Psoas muscle (tissue), 8 donors: Measurements from ENCODE around the gene NPHS2. TPM values are rescaled to one million over a fixed set of nuclear protein-coding genes. Genes with fewer than 3 reads are reported as not detected.
"Not testable (repeated sequence)": the region's sequence is repeated elsewhere in the genome, so short reads cannot be mapped to it uniquely, and the experiment has no call there.

ENCODE experiments used
- ATAC-seq, 4 donors: fragments of 200-7000 bp; cut with Tn5 transposase; one replicate each; pipeline ENCODE4 v1.9.1; 2020; ENCODE audit warnings: moderate library complexity in 3 of 4, mild to moderate bottlenecking in 2 of 4
- DNase-seq, 2 donors: peaks; one replicate each; pipeline ENCODE4 v3.0.0-alpha.2; 2020
- H3K27ac ChIP-seq: fragments of 200-600 bp; one replicate; pipeline ENCODE4 v1.8.0; 2022
- H3K27me3 ChIP-seq, 3 donors: fragments of 200-600 bp in 1 of 3; one replicate each; pipeline versions ENCODE4 v1.6.1 to v1.8.0; 2013 to 2022; ENCODE audit warnings: low read length in 2 of 3, mild to moderate bottlenecking in 2 of 3, moderate library complexity in 1 of 3; ENCODE audit not compliant: insufficient read depth in 3 of 3
- H3K36me3 ChIP-seq, 2 donors: fragments of 200-600 bp in 1 of 2; one replicate each; pipeline versions ENCODE4 v1.6.1 to v1.8.0; 2013 to 2022; ENCODE audit warnings: low read depth in 1 of 2, mild to moderate bottlenecking in 1 of 2, moderate library complexity in 1 of 2; ENCODE audit not compliant: insufficient read depth in 1 of 2
- H3K4me1 ChIP-seq: fragments of 200-600 bp; one replicate; pipeline ENCODE4 v1.8.0; 2022
- H3K4me3 ChIP-seq: fragments of 200-600 bp; one replicate; pipeline ENCODE4 v1.8.0; 2022; ENCODE audit warnings: mild to moderate bottlenecking
- H3K9me3 ChIP-seq: fragments of 200-600 bp; one replicate; pipeline ENCODE4 v1.8.0; 2022
- WGBS, 3 donors: extraction: QIAGEN DNeasy Blood & Tissue Kit; methylation state at CpG; one replicate each; pipeline versions ENCODE4 v1.1.6 to v1.1.7; 2013; 5-methylcytosine and 5-hydroxymethylcytosine counted together
- intact Hi-C, 2 donors: fragments of 100-400 bp; cut with DNase I; formaldehyde crosslinking; loops; one replicate each; pipeline versions ENCODE4 v1.11.0 to v1.14.2; 2022
- polyA plus RNA-seq, 3 donors: library from polyadenylated mRNA; stranded (reverse); fragments of 200-250 nt; gene quantifications; one replicate each; pipeline ENCODE4 v1.2.3, GENCODE V29; 2013
- total RNA-seq, 4 donors: library from RNA; stranded (reverse); fragmentation: NEBNext Ultra II Directional in 2 of 4; extraction: Animal tissue kit (Norgen Biotek cat#: 25700) in 2 of 4; gene quantifications; one replicate each; pipeline versions ENCODE4 v1.2.1 to v1.2.4, GENCODE V29; 2021 to 2023
- TF ChIP-seq, protein P1 (sequence below): fragments of 200-600 bp; IDR thresholded peaks from one replicate; pipeline ENCODE4 v1.8.0; 2022; ENCODE audit warnings: antibody characterized with exemption
- donor health status: healthy with polysubstance abuse.
- donor health status: DM: no; HTN: no; CAD: no; lungs with moderate emphysema.
- donor health status: Bipolar disorder and iron deficiency.
- donor health status: healthy.
- donor health status: DM: yes; HTN: yes; CAD: no.
- donor health status: DM: no; HTN: no; CAD: no.
- donor health status: DM: no; HTN: no; CAD: no.
- donor health status: DM: yes; HTN: yes; CAD: no.

Gene NPHS2
- total and polyA plus RNA-seq, 7 donors, result not detected

GRCh38 chr1:179545321-179545720, 30.4 kb downstream of the NPHS2 start:
- no peak for ATAC-seq
- H3K36me3 ChIP-seq, result no peaks in the 10 kb centered on the region
- no peak for DNase-seq
- TF ChIP-seq, protein P1, sequence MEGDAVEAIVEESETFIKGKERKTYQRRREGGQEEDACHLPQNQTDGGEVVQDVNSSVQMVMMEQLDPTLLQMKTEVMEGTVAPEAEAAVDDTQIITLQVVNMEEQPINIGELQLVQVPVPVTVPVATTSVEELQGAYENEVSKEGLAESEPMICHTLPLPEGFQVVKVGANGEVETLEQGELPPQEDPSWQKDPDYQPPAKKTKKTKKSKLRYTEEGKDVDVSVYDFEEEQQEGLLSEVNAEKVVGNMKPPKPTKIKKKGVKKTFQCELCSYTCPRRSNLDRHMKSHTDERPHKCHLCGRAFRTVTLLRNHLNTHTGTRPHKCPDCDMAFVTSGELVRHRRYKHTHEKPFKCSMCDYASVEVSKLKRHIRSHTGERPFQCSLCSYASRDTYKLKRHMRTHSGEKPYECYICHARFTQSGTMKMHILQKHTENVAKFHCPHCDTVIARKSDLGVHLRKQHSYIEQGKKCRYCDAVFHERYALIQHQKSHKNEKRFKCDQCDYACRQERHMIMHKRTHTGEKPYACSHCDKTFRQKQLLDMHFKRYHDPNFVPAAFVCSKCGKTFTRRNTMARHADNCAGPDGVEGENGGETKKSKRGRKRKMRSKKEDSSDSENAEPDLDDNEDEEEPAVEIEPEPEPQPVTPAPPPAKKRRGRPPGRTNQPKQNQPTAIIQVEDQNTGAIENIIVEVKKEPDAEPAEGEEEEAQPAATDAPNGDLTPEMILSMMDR, result no peak
- no peak overlapping the region for H3K27ac ChIP-seq
- intact Hi-C loops, result no loop called here
- no peak overlapping the region for H3K4me3 ChIP-seq
- no peaks in the 10 kb centered on the region for H3K9me3 ChIP-seq
- WGBS, 3 donors, result 31 to 54% (median 35%) methylated on average over 3 of the region's 3 CpGs
- no peaks in the 10 kb centered on the region for H3K4me1 ChIP-seq
- no peaks in the 10 kb centered on the region for H3K27me3 ChIP-seq

DNA sequence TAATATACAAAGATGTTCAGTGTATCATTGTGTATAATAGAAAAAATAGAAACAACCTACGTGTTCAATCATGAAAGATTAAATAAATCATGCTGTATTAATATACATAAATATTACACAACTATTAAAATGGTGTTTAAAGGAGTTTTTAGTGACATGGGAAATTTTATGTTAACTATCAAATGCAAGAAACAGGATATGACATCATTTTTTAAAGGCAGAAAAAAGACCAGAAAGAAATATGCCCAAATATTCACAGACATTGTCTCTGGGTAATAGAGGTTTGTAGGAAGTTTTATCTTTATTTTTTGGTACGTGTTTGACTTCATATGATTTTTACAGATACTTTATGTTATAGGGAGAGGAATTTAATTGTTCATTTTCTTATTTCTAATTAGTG, 34.0 kb downstream of the NPHS2 start:
- WGBS, 3 donors, result 66 to 75% (median 75%) methylated on average over 2 of the region's 2 CpGs

DNA sequence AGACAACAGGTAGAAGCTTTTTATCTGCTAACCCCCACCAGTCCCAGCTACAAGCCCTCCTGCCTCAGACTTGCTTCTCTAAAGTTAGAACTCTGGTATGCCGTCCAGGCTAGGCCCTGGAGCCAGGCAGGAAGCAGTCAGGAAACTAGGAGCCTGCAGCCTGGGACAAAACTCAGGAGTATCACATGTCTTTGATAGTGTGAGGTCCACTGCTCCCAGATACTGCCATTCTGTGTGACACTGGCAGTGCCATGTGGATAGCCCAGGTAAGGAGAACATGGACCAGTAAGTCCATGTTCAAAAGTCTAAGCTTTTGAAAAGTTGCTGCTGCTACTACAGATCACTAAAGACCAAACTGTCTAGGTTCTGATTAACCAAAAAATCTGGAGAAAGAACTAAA, 45.4 kb downstream of the NPHS2 start:
- Histone ChIP-seq H3K4me1 (no peaks in the 10 kb centered on the region), H3K9me3 (no peaks in the 10 kb centered on the region), H3K27ac (no peak overlapping the region), H3K27me3 (no peaks in the 10 kb centered on the region), H3K36me3 (no peaks in the 10 kb centered on the region), H3K4me3 (no peak overlapping the region)
- DNase-seq (no peak), ATAC-seq (no peak)
- WGBS, 3 donors, result 47 to 53% (median 48%) methylated on average over 1 of the region's 1 CpG
- TF ChIP-seq, protein P1, result no peak
- intact Hi-C loops, result no loop called here

More for the DNA sequence above, 34.0 kb downstream of the NPHS2 start:
- ATAC-seq (no peak), DNase-seq (no peak)
- H3K27ac ChIP-seq, result no peak overlapping the region
- intact Hi-C loops, result no loop called here
- H3K27me3 ChIP-seq, result no peaks in the 10 kb centered on the region
- TF ChIP-seq, protein P1, result no peak
- H3K4me3 ChIP-seq, result no peak overlapping the region
- H3K36me3 ChIP-seq, result no peaks in the 10 kb centered on the region
- no peaks in the 10 kb centered on the region for H3K4me1 ChIP-seq
- no peaks in the 10 kb centered on the region for H3K9me3 ChIP-seq

DNA sequence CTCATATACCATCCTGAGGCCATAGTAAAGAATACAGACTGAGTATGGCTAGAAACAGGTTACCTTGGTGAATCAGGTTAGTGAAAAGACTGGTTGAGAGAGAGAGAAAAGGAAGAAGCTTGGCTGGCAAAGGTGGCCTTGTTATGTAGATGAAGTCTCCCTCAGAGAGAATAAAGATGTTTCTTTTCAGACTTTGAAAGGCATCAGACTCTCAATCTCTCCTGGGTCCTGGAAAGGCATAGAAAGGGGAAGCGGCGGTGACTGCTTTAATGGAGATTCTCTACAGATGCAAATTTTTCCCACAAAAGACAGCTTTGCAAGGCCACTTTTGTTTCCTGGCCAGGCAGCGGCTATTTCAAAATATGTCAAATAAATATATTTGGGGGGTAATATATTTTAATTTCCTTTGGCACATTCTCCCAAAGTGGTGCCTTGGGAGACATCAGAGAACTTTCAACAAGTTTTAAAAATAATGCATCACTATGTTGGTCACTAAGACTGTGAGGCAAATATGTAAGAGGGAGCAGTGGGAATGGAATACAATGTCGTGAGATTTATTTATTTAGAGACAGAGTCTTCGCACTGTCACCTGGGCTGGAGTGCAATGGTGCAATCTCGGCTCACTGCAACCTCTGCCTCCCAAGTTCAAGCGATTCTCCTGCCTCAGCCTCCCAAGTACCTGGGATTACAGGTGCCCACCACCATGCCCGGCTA, 46.1 kb downstream of the NPHS2 start:
- DNase-seq, result no peak
- peaks cover 0 to 3% (median 0%) of the 10 kb centered on the region in 3 donors for H3K27me3 ChIP-seq
- H3K4me1 ChIP-seq, result no peaks in the 10 kb centered on the region
- ATAC-seq, result no peak
- intact Hi-C loops, result no loop called here
- no peak overlapping the region for H3K27ac ChIP-seq
- no peaks in the 10 kb centered on the region for H3K36me3 ChIP-seq
- no peak overlapping the region for H3K4me3 ChIP-seq
- WGBS, 3 donors, result 65 to 78% (median 77%) methylated on average over 8 of the region's 8 CpGs
- TF ChIP-seq, protein P1, result no peak
- H3K9me3 ChIP-seq, result no peaks in the 10 kb centered on the region

DNA sequence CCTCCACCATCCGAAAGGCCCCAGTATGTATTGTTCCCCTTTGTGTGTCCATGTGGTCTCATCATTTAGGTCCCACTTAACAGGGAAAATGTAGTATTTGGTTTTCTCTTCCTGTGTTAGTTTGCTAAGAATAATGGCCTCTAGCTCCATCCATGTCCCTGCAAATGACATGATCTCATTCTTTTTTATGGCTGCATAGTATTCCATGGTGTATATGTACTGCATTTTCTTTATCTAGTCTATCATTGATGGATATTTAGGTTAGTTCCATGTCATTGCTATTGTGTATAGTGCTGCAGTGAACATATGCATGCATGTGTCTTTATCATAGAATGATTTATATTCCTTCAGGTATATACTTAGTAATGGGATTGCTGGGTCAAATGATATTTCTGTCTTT, 57.2 kb downstream of the NPHS2 start:
- ATAC-seq, intact Hi-C loops, H3K4me3 ChIP-seq, H3K36me3 ChIP-seq, DNase-seq, H3K27me3 ChIP-seq, H3K27ac ChIP-seq, H3K9me3 ChIP-seq, H3K4me1 ChIP-seq: not testable (repeated sequence)
- 98 to 100% (median 100%) methylated on average over 1 of the region's 1 CpG for WGBS, 3 donors
